Measurements from ENCODE around the gene DNAH7. TPM values are rescaled to one million over a fixed set of nuclear protein-coding genes. Genes with fewer than 3 reads are reported as not detected.
A peak's percentile ranks its signal among the peaks of the same experiment; 100 is the strongest.

The DNAH7 gene
- total RNA-seq, 1 donor from 2014 or later: 0.12 TPM

- ATAC-seq: no peak
Observed at GRCh38 chr2:196076778-196077568, 8.3 kb upstream of the DNAH7 start.

- ATAC-seq: no peak
Observed at GRCh38 chr2:196075196-196075595, 6.6 kb upstream of the DNAH7 start.

GRCh38 chr2:196074631-196075030, 6.0 kb upstream of the DNAH7 start:
- ATAC-seq: no peak

- ATAC-seq: no peak
Observed at GRCh38 chr2:196073521-196073920, 4.9 kb upstream of the DNAH7 start.

- no peak for ATAC-seq
Observed at GRCh38 chr2:196067088-196067382, 1.6 kb downstream of the DNAH7 start.

GRCh38 chr2:196066291-196067087, 2.1 kb downstream of the DNAH7 start:
- no peak for ATAC-seq

GRCh38 chr2:196063773-196064172, 4.9 kb downstream of the DNAH7 start:
- ATAC-seq: no peak

GRCh38 chr2:196059491-196059960, 9.1 kb downstream of the DNAH7 start:
- ATAC-seq: peak; percentile 26

GRCh38 chr2:196054631-196055030, 14.0 kb downstream of the DNAH7 start:
- no peak for ATAC-seq

GRCh38 chr2:196046123-196046917, 22.3 kb downstream of the DNAH7 start:
- no peak for ATAC-seq

- no peak for ATAC-seq
Observed at GRCh38 chr2:196041786-196042185, 26.9 kb downstream of the DNAH7 start.

GRCh38 chr2:196040218-196040617, 28.4 kb downstream of the DNAH7 start:
- no peak for ATAC-seq

- ATAC-seq: no peak
Observed at GRCh38 chr2:196036442-196036841, 32.2 kb downstream of the DNAH7 start.

- no peak for ATAC-seq
Observed at GRCh38 chr2:196018037-196018436, 50.6 kb downstream of the DNAH7 start.

- no peak for ATAC-seq
Observed at GRCh38 chr2:196012314-196012713, 56.3 kb downstream of the DNAH7 start.

- ATAC-seq: no peak
Observed at GRCh38 chr2:196000551-196000950, 68.1 kb downstream of the DNAH7 start.

GRCh38 chr2:195998070-195998469, 70.6 kb downstream of the DNAH7 start:
- ATAC-seq: no peak

- no peak for ATAC-seq
Observed at GRCh38 chr2:195995499-195995898, 73.1 kb downstream of the DNAH7 start.

- ATAC-seq: no peak
Observed at GRCh38 chr2:195993623-195994022, 75.0 kb downstream of the DNAH7 start.

GRCh38 chr2:195985741-195986140, 82.9 kb downstream of the DNAH7 start:
- no peak for ATAC-seq

GRCh38 chr2:195984923-195985726, 83.5 kb downstream of the DNAH7 start:
- ATAC-seq: no peak

GRCh38 chr2:195967336-195967735, 101.3 kb downstream of the DNAH7 start:
- ATAC-seq: no peak

Measured in esophagus mucosa (tissue), 1 donor.